Measurements from ENCODE around the gene RHOV.
A peak's percentile ranks its signal among the peaks of the same experiment; 100 is the strongest.

The RHOV gene

DNA sequence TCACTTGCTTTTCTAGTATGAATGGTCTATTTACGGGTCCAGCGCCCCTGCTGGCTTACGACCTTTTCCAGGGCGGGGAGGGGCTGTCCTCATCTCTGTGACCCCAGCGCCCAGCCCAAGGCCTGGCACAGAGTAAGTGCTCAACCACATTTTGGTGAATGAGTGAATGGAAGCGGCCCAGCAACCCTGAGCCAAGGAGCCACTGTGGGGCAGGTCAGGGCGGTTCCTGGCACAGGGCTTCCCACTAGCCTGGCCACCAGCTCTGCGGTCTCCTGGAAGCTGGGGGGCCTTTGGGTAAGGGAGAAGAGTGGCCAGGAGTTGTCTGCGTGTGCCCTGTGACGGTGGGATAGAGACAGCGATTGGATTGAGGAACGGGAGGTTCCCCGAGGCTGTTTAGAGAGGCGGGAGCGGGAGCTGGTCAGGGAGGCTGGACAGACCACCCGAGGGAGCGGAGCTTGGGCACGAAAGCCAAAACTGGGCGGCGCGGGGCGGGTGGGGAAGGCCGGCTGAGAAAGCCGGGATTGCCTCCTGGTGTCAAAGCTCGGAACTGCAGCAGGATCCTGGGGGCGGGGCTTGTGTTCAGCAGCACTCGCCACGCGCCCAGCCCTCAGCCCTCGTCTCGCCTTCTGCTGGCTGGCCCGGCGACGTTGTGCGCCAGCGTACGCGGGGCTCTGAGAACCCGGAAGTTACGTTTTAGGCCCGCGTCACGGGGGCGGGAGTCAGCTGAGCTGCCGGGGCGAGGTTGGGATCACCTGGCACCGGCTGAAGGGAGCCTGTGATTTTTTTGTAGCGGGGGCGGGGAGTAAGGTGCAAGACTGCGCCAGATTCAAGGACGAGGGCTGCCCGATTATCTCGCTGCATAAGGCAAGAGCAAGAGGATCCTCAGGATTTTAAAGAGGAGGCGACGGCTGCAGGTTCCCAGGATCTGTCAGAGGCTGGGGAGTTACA lies 20.0 kb upstream of the RHOV start, which contains the start of gene VPS18:
Gene VPS18 (plus strand): TSS at position 718 of the 948 bp plus-strand sequence. CDS start 319 bp downstream, outside the sequence.
- TF ChIP-seq, protein P1, sequence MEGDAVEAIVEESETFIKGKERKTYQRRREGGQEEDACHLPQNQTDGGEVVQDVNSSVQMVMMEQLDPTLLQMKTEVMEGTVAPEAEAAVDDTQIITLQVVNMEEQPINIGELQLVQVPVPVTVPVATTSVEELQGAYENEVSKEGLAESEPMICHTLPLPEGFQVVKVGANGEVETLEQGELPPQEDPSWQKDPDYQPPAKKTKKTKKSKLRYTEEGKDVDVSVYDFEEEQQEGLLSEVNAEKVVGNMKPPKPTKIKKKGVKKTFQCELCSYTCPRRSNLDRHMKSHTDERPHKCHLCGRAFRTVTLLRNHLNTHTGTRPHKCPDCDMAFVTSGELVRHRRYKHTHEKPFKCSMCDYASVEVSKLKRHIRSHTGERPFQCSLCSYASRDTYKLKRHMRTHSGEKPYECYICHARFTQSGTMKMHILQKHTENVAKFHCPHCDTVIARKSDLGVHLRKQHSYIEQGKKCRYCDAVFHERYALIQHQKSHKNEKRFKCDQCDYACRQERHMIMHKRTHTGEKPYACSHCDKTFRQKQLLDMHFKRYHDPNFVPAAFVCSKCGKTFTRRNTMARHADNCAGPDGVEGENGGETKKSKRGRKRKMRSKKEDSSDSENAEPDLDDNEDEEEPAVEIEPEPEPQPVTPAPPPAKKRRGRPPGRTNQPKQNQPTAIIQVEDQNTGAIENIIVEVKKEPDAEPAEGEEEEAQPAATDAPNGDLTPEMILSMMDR (IDR thresholded peaks at IDR 0.05) = peak; percentile 90
- TF ChIP-seq ZFX (IDR thresholded peaks at IDR 0.05; ENCODE audit: borderline replicate concordance) = no peak
- H3K27ac ChIP-seq = peak within 1 kb of the TSS; percentile 79

DNA sequence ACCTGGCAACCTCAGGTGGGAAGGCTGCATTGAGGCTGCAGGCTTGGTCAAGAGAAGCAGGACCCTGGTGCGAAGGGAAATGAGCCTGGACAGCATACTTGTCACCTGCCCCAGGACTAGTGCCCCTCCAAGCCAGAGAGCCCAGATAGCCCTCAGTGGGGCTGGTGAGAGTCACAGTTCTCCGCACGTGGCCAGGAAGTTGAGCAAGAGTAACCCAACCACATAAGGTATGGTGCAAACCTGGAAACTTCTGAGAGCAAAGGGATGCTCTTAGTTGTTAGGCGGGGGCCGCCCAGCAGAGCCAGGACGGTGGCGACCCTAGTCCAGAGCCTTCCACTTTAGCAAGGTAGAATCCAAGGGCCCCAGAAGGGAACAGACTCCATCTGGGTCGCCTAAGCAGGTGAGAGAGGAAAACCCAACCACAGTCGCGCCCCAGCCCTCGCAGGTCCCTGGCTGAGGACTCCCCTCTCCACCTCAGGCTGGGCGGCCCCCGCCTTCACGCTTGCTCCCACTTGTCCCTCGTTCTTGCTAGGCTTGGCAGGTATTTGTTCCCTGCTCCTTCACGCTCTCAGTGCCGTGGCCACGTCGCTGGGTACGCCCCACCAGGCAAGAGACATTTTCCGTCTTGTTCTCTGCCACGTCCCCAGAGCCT lies 19.1 kb upstream of the RHOV start:
- TF ChIP-seq, protein P1 (IDR thresholded peaks at IDR 0.05) = no peak
- TF ChIP-seq ZFX (IDR thresholded peaks at IDR 0.05; ENCODE audit: borderline replicate concordance) = no peak
- no peak overlapping the region for H3K27ac ChIP-seq

DNA sequence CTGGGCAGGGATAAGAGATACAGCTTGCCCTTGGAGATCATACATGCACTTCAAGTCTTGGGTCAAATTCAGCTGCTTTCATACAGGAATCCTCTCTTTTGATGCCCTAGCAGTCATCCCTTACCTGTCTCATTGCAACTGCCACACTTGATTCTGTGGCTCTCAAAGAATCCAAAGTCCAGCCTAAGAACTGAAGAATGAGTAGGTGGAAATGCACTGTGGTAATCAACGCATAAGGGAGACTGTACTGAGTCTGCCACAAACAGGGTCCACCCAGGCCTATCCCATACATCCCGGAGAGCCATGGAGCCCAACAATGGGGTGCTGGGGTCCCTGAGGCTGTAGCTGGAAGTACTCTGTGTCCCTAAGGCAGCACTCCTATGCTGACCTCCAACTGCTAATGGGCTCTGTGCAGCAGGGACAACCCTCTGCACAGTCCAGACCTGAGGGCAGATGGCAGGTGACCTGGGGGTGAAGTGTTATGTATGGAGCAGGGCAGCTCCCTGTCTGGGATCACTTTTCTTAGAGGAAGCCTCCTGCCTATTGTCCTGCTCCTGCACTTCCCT lies 18.5 kb upstream of the RHOV start:
- no peak overlapping the region for H3K27ac ChIP-seq
- no peak for TF ChIP-seq ZFX (IDR thresholded peaks at IDR 0.05; ENCODE audit: borderline replicate concordance)
- TF ChIP-seq, protein P1 (IDR thresholded peaks at IDR 0.05) = no peak

DNA sequence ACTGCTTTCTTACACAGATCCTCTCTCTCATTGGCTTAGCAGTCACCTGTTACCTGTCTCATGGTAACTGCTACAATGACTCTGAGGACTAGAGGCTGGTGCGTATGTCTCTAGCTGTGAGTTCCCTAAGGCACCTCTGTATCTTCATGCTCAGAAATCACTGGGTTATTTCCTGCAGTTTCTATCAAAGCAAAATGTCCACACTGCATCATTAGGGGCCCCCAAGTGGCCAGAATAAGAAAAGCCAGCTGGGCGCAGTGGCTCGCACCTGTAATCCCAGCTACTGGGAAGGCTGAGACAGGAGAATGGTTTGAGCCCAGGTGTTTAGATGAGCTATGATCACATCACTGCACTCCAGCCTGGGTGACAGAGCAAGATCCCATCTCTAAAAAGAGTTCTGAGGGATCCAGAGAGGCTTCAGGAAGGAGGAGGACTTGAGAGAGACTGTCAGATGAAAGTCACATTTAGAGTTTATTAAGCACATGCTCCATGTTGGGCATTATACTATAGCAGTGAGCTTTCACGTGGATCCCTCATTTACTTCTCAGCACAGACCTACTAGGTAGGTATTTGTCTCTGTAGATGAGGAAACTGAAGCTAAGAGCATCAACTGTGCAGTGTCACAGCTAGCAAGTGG lies 17.9 kb upstream of the RHOV start:
- TF ChIP-seq, protein P1 (IDR thresholded peaks at IDR 0.05) = peak; percentile 79
- TF ChIP-seq ZFX (IDR thresholded peaks at IDR 0.05; ENCODE audit: borderline replicate concordance) = no peak
- H3K27ac ChIP-seq = no peak overlapping the region

DNA sequence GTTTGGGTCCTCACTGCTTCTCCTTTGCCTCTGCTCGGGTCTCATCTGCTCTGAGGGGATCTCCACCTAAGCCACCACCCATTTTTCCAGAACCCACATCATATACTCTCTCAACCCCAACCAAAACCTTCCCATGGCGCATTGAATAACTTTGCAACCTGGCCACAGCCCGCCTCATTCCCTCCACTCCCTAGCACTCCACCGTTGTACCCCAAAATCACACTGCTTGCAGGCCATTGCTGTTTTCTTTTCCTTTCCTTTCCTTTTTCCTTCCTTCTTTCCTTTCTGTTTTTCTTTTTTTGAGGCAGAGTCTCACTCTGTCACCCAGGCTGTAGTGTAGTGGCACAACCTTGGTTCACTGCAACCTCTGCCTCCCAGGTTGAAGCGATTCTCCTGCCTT lies 17.1 kb upstream of the RHOV start:
- TF ChIP-seq ZFX (IDR thresholded peaks at IDR 0.05; ENCODE audit: borderline replicate concordance) = no peak
- TF ChIP-seq, protein P1 (IDR thresholded peaks at IDR 0.05) = no peak
- no peak overlapping the region for H3K27ac ChIP-seq

DNA sequence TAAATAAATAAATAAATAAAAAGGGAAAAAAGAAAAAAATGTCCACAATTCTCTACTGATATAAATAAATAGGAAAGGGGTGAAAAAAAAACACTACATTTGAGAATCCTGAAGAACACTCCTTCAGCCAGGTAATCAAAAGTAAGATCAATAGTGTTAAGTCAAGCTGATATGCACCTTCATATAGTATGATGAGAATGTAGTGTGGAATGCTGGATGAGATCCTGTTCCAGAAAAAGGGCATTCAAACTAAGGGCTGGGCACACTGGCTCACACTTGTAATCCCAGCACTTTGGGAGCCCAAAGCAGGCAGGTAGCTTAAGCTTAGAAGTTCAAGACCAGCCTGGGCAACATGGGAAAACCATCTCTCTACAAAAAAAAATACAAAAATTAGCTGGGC lies 15.1 kb upstream of the RHOV start:
- no peak overlapping the region for H3K27ac ChIP-seq
- TF ChIP-seq, protein P1 (IDR thresholded peaks at IDR 0.05) = no peak
- no peak for TF ChIP-seq ZFX (IDR thresholded peaks at IDR 0.05; ENCODE audit: borderline replicate concordance)

All from 22Rv1 (cell line).